HG03520 (cell line): ENCODE results near the gene CACNA1D.

Experiments used
- ATAC-seq: cut with Tn5 transposase; IDR thresholded peaks from one replicate; pipeline ENCODE4 v1.9.1; 2021; ENCODE audit warnings: mild to moderate bottlenecking, moderate library complexity; ENCODE audit not compliant: unreplicated experiment

The CACNA1D gene

DNA sequence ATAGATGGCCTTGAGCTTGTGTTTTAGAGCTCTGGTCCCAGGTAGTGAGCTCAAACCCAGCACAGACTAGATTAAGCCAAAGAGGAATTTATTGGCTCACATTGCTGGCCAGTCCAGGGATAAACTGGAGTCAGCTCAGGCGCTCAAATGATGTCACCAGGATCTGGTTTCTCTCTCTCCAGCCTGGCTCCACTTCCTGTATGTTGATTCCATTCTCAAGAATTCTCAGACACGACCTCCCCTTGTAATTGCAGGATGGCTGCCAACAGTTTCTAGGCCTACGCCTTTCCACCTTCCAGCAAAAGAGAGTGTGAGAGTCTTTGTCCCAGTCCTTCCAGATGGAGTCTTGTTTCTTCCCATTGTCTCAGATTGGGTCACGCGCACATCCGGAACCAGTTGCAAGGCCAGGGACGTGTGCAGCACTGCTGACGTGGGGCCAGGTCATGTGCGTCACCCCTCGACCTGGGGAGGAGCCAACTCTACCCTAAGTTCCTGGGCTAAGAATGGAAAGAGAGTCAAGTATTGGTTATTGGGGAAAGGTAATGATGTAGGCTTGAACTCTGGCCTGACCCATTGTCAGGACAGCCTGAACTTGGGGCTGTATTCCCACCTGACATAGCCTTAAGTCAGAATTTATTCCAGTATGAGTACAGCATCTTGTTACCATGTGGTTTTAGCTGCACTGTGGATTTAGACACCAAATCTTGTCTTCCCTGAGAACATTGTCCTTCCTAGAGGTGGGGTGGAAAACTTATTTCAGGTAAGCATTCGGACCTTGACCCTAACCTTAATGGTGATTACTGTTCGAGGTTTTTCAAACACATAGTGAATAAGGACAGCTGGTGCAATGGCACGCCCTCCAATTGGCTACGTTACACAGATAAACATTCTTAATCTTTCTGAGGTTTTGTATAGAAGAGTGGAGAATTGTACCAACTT, 31.6 kb downstream of the CACNA1D start:
- no peak for ATAC-seq

DNA sequence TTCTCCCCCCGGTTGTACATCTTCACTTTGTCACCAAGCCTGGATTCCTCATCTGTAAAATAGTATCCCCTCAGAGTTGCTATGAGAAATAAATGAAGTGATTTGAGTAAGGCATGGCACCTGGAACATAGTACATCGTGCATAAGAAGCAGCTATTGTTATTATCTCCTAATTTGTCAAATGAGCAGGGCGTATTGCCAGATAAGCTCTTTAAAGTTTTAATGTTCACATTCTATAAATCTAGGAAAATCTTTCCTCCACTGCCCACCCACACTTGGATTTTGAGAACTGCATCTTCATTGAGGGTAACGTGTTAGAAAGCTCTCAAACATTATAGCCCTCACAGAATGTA, 32.3 kb downstream of the CACNA1D start:
- ATAC-seq, result no peak

DNA sequence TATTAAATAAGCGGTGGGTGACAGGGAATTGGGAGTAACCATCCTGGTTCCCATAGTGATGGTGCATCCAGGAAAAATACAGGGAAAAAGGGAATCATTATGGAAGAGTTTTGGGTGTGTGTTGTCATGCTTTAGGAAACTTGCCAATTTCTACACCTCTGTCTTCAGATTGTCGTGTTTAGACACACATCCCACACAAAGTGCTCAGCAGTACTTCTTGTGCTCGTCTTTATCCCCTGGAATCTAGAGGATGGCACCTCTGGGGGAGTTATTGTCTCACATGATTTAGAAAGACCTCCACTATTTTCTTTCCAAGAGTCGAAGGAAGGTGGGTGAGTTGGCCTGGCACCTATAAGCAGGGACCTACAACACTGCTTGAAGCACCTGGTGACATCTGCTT, 35.8 kb downstream of the CACNA1D start:
- no peak for ATAC-seq

DNA sequence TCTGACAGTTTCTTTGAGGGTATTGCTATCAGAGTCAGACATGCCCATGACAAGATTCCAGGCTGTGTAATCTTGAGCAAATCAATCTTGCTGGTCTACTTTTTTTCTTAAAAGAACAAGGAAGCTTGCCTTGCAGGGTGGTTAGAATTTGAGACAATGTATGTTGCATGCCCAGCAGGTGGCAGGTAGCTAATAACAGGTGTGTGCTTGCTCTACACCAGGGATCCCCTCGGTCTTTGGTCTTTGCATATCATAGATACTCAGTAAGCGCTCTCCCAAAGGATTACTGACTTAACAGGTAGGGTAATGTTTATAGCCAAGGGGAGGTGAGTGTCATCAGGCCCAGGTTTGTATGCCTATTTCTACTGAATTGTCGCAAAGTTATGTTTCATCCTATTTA, 37.3 kb downstream of the CACNA1D start:
- no peak for ATAC-seq

DNA sequence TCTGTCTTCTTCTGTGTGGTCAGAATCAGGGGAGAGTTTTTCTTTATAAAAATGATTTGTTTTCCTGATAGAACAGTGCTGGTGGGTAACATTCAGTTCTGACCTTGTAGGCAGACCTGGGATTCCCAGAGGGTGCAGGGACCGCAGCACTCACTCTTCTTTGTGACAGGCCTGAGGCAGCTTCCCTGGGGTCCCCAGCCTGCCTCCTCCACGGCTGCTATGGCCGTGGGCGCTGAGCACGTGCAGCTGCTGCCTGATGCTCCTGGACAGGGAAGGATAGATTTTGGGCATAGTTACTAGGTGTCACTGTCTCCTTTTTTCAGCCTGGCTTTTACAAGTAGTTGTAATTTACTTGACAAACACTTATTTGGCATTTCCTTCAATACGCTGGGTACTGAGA, 39.1 kb downstream of the CACNA1D start:
- ATAC-seq, result no peak

DNA sequence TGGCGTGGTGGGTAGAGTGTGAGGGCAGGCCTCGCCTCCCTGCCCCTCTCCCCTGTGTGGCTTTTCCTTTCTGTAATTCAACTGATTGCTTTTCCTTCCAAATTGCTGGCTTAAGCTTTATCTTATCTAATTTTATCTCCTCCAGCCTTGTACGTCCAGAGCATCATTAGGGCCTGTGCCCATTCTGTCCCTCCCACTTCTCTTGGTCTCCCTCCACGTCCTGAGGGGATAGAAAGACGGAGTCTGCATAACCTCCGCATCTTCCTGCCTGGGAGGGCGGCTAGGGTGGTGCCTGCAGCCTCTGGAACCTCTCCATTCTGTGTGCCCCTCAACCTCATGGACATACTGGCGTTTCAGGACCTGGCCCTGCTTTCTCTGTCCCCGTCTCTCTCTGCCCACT, 39.8 kb downstream of the CACNA1D start:
- ATAC-seq, result no peak

DNA sequence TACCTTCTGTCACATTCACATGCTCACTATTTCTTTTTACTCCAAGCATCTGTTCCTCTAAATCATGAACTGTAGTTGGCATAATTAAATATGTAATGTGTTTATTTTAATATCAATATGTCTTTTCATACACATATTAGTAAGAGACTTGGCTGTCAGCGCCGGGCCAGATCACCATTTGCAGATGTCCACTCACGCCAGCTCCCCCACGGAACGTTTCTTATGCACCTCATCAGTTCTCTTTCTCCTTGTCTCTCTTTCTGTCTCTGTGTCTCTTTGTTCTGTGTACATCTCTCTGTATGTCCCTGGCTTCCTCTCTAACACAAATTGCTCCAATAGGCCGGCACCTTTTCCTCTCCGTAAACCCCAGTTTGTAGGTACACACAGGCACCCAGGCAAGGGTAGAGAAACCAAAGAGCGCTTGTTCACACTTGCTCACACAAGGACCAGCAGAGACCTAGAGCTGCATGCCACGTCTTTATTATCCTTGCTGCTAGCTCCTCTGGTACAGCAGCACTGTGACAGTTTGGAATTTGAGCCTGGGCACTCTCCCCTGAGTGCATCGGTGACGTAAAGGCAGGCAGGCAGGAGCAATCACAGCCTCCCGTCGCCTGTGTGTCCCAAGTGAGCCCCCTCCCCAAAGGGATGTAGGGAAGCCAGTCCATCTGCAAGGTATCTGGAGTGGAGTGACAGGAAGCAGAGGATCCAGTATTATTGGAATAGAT, 40.4 kb downstream of the CACNA1D start:
- ATAC-seq, result no peak

DNA sequence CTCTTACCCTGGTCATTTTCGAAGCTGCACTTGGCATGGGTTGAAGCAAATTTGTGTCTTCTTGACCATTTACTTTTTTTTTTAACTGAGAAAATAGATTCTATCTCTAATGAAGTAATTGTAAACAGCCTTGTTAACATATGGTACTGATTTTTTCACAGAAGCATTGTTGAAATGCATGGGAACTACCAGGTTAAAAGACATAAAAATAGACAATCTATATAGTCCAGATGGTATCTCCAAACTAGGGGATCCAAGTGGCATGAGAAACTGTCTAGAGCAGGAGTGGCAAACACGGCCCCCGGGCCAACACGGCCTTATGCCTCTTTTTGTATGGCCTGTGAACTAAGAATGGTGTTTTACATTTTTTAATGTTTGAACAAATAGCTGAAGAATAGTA, 41.9 kb downstream of the CACNA1D start:
- no peak for ATAC-seq

DNA sequence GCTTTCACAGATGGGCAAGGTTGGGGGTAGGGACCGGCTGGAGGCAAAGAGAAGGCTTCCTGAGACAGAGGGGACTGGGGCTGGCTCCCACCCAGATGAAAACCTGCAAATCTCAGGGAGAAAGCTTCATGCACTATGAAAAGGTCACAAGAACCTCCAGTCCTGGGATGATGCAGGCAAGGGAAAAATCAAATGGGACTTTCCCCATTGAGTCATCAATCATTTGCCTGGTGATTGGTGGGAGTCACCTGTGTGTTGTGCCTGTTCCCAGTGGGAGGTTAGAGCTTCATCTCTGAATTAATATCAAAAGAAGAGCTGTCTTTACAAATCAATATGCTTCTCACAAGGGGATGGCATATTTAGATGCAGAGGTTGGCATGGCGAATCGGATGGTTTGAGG, 49.9 kb downstream of the CACNA1D start:
- no peak for ATAC-seq

DNA sequence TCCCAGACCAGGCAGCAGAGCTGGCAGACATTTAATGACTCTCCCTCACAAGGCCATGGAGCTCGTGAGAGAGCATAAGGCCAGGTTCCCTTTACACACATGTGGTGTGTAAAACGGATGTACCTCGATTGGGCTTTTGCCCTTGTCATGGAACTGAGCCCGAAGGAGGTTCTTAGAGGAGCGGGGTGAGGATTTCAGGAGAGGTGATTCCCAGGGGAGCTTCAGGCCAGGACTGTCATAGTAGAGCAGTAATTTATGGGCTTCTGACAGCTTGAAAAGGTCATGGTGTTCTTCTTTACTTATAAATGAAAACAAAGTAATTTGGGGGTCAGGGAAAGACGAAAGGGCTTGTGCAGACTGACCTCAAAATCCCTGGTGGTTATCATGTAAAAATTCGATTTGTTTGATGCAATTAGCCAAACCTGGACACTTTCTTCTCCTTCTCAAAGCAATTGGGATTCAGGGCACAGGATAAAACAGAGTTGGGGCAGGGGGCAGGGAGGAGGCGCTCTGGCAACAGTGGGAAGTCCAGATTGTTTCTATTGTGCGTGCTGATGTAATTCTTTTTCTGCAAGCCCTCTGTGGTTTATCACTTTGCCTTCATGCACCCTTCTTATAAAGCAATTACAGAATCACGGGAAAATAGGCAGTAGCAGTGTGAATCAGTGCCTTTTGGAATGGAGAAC, 51.0 kb downstream of the CACNA1D start:
- no peak for ATAC-seq

DNA sequence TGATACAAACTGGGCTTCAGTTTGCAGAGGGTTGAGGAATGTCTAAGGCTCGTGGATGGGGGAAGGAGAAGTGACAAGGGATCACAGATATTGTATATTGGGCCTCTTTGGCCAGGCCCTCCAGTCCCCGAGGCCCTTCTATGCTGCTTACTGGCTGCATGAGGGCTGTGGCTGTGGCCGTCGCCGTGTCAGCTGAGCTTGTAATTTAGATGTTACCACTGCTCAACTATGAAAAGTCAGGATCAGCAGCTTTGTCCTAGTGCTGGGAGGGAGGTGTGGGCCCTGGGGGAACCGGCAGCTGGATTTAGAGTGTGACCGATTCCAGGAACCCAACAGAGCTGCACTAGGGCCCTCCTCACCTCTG, 51.6 kb downstream of the CACNA1D start:
- no peak for ATAC-seq

DNA sequence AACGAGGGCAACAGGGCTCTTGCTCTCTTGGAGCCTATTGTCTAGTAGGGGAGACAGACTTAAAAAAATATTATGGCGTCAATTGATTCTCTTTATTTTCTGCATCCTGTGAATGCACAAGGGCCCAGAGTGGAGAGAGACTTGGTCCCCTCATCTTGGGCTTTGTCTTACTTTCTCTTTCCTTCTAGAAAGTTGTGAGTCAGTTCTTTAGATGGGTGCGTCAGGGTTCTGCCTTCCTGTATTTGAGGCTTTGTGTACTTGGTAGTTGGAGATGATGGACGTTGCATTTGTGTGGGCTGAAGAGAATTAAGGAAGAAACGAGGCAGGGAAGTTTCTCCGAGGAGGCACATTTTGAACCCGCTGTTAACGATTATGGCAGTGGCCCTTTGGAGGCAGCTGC, 52.9 kb downstream of the CACNA1D start:
- ATAC-seq, result no peak

DNA sequence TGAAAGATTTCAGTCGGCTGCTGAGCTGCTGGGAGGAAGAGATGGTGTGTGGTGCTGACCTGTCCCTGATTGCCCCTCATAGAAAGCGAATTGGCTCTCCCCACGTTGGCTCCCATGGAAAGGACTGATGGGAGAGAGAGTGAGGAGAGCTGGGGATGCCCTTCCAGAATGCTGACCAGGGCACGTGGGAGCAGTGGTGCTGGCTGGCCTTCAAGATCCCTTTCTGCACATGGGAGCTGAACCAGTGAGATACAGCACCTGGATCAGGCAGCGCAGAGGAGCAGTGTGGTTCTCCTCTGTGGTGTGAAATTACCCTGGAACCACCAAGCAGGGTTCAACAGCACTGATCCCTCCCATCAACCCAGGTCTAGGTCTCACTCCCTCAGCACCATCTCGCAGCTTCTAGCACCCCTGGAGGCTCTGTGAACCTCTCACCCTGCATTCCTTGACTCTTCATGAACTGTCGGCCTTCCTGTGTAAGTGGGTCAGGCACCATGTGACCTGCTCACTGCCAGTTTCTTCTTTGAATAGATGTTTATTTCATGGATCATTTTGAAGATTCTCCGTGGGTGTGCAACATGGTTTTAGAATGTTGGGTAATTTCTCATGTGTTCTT, 55.7 kb downstream of the CACNA1D start:
- ATAC-seq, result no peak

DNA sequence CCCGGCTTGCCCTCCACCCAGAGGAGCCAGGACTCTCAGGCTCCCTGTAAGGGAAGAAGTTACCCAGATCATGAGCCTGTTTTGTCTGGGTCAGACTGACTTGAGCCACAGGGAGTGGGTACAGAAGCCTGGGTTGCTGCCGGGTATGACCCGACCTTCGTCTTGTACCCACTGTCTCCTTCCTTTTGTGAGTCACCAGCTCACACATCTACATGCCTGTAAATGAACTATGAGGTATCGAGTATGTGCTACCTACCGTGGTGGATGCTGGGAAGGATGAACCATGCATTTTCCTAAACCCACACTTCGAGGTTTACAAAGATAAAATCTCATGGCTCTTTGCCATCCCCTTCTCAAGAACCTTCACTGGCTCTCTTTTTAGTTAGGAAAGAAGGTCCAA, 56.9 kb downstream of the CACNA1D start:
- ATAC-seq, result no peak

DNA sequence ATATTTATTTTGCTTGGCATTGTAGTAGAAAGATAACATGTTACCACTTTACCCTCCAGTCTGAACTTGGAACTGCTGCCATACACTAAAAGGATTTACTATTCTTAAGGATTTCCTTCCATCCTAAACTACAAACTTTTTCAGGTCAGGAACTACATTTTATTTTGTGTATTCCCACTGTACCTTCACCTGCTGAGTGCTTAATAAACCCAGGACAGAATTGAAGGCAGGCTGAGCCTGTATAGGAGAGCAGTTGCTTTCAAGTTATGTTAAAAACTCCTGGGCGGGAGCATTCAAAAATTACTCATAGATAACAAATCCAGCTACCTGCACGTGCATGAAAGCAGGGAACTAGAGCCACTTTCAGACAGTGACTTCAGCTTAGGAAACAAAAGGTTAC, 58.3 kb downstream of the CACNA1D start:
- no peak for ATAC-seq

DNA sequence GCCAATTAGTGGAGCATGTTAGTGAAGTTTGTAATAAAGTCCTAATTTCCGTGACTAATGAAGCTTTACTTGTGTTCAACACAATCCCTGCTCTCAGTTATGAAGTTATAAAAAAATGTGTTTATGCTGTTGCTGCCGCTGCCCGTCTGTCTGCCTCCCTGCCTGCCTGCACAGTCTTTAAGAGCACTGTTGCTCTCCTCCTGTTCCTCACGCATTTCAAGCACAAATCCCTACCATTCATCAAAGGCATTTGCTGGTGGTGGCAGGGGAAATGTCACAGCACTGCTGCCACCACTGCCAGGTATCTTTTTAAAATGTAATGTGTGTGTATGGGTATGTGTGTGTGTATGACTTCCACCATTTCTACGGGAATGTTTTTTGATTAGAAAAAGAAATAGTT, 58.8 kb downstream of the CACNA1D start:
- no peak for ATAC-seq

DNA sequence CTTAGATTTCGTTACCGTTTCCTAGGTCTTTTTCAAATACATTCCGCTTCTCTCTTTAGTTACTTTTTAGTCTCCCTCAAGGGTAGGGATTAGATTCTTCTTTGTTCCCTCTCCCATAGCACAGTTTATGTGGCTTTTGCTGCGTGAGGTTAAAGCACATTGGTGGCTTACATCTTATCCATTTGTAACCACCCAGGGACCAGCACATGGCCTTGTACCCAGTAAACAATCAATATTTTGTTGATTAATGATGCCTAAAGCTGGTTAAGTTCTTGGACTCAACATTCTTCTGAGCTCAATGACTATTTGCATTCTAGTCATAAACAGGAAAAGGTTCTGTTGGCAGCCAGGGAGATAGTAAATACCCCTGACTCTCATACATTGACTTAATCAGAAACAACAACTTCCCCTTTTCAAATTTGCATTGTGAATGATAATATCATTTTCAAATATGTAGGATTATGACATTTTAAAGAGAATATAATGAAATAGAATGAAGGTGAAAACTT, 60.2 kb downstream of the CACNA1D start:
- ATAC-seq, result peak; percentile 84

DNA sequence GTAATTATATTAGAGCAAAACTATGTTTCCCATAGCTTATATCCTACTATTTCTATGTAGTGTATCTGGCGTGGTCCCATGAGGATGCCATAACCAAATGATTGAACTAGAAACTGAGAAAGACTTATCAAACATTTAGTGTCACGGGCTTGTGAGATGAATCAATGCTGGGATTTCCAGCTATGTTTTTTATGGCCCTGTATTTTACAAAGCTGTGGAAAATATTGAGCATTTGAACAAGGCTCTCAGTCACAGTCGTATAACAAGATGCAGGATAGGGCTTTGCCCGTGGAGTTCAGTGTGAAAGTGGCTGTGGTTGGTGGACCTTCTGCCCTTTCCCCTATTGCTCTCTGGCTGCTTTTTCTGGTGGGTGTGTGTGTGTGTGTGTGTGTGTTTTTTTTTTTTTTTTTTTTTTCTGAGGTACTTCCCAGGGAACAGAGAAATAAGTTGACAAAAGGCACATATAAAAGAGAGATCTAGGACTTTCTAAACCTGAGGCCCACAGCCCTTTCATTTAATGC, 60.7 kb downstream of the CACNA1D start:
- peak; percentile 63 for ATAC-seq

DNA sequence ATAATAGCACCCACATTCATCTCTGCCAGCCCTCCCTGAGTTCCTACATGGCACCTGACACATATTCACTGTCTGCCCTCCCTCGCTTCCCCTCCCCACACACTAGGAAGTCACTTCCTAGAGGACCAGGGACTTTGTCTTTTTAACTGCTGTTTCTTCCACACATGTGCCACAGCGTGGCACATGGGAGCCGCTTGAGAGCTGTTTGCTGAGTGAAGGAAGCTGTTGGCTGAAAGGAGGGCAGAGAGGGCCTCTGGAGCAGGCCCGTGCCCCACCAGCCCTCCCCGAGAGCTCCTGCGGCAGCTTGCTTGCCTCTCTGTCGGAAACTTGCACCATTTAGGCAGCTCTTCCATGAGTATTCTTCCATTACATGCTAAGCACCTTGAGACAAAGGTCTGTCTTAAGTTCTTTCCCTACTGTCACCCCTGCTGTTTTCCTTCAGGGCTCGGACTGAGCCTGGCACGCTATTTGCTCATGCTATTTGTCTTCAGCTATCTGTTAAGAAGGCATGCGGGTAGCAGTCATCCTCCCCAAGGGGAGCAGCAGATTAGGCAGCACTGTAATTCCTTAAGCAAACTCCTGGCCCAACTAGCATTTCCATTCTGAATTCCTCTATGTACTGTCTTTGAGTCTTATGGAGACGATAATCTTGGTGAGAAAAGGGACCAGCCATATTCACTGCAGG, 72.2 kb downstream of the CACNA1D start:
- no peak for ATAC-seq

DNA sequence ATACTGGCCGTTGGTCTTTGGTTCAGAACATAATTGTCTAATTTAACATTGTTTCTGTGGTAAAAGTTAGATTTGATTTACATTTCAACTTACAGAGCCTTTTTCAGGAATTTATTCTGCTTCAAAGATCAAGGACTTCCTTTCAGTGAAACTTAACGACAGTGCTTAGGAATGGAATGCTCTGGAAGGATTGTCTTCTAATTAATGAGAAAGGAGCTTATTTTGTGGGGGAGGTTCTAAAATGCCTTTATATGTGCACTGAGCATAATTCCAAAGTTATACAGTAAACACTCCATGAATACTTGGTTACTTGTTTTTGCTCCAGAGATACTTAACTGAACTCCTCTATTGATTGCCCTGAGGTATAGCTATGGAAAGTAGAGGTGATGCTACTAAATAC, 75.7 kb downstream of the CACNA1D start:
- ATAC-seq, result no peak
